Measurements from ENCODE around the gene ZBTB32.

DNA sequence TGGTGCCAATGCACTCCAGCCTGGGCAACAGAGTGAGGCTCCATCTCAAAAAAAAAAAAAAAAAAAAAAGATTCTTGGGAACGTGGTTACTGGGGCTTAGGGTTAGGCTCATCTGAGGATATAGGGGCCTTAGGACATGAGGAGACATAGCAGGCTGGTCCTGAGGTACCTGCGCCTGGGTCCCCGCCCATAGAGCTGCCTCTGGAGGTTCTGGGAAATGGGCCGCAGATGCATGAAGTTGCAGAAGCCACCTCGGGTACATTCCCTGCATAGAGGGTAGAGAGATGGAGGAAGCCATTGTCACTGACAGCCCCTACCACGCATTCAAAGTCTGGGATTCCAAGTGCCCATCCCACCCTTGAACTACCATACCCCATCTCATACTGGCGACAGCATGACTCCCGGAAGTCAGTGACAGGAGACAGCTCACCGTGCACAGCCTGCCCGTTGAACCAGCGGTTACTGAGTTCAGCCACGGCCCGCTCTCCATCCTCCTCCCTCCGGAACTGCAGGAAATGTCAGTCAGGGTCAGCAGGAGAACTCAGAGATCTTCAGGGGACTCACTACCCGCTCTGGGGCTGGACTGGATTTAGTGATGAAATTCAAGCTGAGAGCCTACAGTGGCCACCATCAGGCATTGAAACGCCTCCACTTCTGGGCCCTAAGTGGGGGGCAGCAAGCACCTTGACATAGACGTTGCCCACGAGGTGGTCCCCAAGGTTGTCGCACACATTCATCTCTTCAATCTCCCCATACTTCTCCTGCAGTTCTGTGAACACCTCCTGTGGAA is 39.5 kb downstream of the ZBTB32 start:
- TF ChIP-seq, protein P1, sequence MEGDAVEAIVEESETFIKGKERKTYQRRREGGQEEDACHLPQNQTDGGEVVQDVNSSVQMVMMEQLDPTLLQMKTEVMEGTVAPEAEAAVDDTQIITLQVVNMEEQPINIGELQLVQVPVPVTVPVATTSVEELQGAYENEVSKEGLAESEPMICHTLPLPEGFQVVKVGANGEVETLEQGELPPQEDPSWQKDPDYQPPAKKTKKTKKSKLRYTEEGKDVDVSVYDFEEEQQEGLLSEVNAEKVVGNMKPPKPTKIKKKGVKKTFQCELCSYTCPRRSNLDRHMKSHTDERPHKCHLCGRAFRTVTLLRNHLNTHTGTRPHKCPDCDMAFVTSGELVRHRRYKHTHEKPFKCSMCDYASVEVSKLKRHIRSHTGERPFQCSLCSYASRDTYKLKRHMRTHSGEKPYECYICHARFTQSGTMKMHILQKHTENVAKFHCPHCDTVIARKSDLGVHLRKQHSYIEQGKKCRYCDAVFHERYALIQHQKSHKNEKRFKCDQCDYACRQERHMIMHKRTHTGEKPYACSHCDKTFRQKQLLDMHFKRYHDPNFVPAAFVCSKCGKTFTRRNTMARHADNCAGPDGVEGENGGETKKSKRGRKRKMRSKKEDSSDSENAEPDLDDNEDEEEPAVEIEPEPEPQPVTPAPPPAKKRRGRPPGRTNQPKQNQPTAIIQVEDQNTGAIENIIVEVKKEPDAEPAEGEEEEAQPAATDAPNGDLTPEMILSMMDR (IDR thresholded peaks at IDR 0.05; ENCODE audit: low read depth, low read length, poor library complexity, severe bottlenecking) = no peak
- TF ChIP-seq EZH2phosphoT487 (IDR thresholded peaks at IDR 0.05; ENCODE audit: borderline replicate concordance, low read length) = no peak
